A673 (cell line): ENCODE results near the gene TMEM223.

Experiments
- EZH2 ChIP-seq: fragments of 200-600 bp; sonication (generic); IDR thresholded peaks from 2 replicates; pipeline ENCODE4 v1.6.1; 2017; ENCODE audit warnings: borderline replicate concordance, low read depth, mild to moderate bottlenecking, mixed read lengths, antibody characterized with exemption, low read length; ENCODE audit not compliant: poor library complexity, severe bottlenecking
- TF ChIP-seq, protein P1 (sequence below): fragments of 300-800, 200-600 bp; sonication (generic); conservative IDR thresholded peaks from 2 replicates; pipeline ENCODE4 v1.5.1; 2017; ENCODE audit warnings: low read depth, mild to moderate bottlenecking, antibody characterized with exemption, low read length, moderate library complexity, mixed read lengths

DNA sequence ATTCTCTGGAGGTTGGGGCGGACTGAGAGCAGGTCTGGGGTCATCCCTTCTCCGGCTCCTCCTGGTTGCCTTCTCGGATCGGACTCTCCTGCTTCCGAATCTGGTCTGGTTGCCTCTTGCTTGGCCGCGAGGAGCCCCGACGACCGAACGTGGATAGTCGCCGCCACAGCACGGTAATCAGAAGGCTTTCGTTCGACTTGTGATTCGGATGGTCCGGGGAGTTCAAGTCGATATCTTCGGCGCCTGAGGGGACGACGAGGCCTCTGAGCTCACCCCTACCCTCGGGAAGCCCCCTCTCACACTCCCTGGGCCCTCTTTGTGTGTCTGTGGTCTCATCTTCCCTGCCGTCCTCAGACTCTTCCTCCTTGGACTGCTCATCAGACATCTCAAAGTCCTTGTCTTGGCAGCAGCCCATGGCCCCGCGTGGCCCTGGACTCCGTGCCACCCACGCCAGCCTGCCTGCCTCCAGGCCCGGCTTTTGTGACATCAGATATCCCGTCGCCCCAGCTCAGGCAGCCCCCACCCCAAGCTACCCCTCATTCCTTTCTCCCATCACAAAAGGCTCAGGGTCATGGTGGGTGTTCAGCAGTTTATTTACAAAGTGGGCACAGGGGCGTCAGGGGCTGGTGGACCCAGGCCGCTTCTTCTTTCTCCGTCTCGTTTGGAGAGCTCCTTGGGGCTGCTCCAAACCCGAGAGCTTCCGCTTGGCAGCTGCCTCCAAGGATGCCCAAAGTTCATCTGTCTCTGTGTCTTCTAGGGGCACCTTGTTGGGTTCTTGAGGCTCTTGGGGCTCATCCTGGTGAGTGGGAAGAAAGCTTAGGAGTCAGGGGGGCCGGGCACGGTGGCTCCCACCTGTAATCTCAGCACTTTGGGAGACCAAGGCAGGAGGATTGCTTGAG, 40.8 kb upstream of the TMEM223 start, which contains the start of gene TEX54:
- TF ChIP-seq, protein P1, sequence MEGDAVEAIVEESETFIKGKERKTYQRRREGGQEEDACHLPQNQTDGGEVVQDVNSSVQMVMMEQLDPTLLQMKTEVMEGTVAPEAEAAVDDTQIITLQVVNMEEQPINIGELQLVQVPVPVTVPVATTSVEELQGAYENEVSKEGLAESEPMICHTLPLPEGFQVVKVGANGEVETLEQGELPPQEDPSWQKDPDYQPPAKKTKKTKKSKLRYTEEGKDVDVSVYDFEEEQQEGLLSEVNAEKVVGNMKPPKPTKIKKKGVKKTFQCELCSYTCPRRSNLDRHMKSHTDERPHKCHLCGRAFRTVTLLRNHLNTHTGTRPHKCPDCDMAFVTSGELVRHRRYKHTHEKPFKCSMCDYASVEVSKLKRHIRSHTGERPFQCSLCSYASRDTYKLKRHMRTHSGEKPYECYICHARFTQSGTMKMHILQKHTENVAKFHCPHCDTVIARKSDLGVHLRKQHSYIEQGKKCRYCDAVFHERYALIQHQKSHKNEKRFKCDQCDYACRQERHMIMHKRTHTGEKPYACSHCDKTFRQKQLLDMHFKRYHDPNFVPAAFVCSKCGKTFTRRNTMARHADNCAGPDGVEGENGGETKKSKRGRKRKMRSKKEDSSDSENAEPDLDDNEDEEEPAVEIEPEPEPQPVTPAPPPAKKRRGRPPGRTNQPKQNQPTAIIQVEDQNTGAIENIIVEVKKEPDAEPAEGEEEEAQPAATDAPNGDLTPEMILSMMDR, result no peak
- TF ChIP-seq EZH2, result no peak
